T-helper 9 cell (primary cell): ENCODE measurements around the gene APOE.
A peak's percentile ranks its signal among the peaks of the same experiment; 100 is the strongest.
"Not testable (repeated sequence)": the region's sequence is repeated elsewhere in the genome, so short reads cannot be mapped to it uniquely, and the experiment has no call there.

ENCODE experiments used
- DNase-seq: peaks from one replicate; pipeline ENCODE4 v3.0.0-alpha.2; 2020

APOE gene

DNA sequence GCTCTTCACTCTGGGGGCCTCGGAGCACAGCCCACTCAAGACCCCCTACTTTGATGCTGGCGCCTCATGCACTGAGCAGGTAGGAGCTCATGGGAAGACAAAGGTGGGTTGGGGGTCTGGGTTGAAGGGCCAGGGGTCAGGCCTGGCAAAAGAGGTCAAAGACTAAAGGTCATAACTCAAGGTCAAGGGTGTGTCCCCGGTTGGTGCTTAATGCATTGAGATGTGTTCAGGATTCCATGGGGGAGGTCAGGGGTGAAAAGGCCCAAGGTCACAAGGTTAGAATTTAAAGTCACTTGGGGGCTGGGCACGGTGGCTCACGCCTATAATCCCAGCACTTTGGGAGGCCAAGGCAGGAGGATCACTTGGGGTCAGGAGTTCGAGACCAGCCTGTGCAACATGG is 19.5 kb upstream of the APOE start:
- no peak for DNase-seq

DNA sequence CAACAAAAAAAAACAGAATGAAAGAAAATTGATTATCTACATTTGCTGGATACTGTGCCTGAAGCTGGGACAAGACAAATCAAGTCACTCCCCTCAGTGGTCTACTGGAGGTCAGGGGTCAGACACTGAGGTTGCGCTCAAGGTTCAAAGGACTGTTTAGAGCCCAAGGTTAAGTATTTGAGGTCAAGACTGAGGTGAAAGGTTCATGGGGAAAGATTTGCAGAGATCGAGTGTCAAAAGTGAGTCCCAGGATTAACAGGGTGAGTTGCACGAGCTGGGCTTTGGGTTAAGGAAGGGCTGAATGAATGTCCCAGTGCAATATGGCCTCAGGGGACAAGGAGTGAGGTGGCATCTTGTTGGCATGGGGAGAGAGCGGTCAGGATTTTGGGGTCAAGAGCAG is 17.9 kb upstream of the APOE start:
- no peak for DNase-seq

DNA sequence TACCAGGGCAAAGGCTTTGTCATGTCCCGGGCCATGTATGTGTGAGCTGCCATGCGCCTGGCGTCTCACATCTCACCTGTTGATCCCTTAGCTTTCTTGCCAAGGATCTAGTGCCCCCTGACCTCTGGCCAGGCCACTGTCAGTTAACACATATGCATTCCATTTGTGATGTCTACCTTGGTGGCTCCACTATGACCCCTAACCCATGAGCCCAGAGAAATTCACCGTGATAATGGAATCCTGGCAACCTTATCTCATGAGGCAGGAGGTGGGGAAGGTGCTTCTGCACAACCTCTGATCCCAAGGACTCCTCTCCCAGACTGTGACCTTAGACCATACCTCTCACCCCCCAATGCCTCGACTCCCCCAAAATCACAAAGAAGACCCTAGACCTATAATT is 17.3 kb upstream of the APOE start:
- not testable (repeated sequence) for DNase-seq

DNA sequence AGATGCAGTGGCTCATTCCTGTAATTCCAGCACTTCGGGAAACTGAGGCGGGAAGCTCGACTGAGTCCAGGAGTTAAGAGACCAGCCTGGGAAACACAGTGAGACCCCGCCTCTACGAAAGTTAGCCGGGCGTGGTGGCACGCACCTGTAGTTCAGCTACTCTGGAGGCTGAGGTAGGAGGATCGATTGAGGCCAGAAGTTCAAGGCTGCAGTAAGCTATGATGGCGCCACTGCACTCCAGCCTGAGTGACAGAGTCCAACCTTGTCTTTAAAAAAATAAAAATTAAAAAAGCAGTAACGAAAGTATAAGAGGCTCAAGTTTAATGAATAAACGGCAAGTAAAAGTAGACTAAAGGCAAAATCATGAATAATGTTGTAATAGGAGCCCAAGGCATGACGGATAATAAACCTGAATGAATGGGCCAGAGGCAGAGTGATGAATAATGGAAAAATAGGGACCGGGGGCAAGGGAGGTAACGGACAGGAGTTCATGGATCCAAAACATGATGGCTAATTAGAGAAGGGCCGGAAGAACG is 15.7 kb upstream of the APOE start:
- DNase-seq = no peak

DNA sequence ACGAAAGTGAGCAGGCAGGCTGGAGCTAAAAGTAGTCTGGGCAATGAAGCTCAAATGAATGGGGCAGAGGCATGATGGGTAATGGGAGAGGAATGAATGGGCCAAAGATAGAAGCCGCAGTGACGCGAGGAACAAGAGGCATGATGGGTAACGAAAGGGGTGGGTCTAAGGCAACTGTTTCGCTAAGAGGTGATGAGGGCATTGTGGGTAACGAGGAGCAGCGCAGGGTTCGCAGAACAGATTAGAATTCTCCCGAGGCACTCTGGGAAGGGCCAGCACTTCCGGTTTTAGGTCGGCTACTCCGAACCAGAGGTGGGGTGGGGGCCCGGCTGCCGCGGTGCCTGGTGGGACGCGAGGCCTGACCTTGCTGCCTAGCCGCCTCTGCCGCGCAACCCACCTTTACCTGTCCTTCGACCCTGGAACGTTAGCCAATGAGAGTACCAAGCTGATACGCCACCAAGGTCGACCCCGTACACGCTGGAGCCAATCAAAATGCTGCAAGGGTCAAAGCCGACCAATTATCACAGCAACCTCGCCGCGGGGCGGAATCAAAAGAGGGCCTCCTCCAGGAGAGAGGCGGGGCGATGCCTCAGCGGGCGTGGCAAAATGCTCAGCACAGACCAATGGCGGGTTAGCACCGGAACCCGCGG is 15.1 kb upstream of the APOE start:
- DNase-seq = no peak

DNA sequence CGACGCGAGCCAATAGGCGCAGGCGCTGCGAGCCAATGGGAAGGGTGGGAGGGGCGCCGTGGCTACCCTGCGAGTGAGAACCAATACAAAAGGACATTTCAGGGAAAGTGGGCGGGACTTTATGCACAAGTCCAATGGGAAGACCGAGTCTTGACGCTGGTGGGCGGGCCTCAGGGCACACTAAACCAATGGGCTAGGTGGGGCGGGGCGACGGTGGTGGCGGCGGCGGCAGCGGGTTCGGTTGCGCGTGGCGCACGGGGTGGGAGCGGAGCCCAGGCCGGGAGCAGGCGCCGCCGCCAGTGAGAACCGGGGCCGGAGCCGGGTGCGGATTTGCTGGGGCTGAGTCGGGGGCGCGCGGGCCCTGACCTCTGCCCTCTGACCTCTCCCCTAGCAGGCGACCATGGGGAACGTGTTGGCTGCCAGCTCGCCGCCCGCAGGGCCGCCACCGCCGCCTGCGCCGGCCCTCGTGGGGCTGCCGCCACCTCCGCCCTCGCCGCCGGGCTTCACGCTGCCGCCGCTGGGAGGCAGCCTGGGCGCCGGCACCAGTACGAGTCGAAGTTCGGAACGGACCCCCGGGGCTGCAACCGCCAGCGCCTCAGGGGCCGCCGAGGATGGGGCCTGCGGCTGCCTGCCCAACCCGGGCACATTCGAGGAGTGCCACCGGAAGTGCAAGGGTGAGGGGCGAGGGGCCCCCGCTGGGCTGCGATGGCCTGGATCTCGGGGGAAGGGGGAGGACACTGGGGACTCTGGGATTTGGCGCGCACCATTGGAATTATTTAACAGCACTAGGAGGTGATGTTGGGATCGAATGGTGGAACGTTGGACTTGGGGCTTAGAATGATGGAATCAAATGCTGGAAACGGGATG is 14.3 kb upstream of the APOE start, which contains the start of gene TOMM40:
Gene TOMM40 (plus strand): TSS at position 239 of the 867 bp plus-strand sequence. CDS start 162 bp downstream, at position 401.
- DNase-seq = peak; percentile 99

DNA sequence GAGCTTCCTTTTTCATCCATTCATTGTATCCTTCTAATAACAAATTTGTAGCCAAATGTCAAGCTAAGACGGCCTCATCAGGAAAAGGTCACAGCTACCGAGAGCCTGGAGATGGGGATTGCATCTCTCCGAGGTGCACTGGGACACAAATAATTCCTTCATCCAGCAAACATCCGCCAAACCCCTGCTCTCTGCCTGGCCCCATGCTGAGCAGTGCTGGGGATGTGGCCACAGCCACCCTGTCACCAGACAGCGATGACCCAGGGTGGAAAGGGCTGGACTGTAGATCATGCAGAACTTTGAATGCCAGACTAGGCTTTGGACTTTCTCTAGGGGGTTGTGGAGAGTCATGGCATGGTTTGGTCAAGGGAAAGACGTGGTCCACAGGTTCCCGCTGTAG is 12.7 kb upstream of the APOE start:
- DNase-seq = no peak

DNA sequence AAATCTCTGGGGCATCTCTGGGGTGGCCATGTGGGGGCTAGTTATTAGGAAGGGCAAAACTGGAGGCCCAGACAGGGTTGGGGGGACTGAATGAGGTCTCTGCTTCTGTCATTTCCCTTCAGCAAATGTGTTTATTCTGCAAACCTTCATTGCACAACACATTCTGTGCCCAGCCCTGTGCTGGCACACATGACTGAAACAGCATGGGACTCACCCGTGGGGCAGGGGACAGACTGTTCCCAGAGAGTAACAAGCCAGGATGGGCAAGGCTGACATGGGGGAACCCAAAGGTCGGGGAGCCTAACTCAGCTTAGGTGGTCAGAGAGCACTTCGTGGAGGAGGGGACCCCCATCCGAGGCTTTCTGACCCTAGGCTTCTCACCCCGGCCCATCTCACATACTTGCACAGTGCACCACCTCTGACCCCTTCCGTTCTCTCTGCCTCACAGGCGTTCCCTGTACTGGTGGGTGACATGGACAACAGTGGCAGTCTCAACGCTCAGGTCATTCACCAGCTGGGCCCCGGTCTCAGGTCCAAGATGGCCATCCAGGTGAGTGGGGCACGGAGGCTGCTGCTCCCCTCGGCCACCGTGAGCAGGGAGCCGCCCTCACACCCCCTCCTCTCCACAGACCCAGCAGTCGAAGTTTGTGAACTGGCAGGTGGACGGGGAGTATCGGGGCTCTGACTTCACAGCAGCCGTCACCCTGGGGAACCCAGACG is 12.1 kb upstream of the APOE start:
- no peak for DNase-seq

DNA sequence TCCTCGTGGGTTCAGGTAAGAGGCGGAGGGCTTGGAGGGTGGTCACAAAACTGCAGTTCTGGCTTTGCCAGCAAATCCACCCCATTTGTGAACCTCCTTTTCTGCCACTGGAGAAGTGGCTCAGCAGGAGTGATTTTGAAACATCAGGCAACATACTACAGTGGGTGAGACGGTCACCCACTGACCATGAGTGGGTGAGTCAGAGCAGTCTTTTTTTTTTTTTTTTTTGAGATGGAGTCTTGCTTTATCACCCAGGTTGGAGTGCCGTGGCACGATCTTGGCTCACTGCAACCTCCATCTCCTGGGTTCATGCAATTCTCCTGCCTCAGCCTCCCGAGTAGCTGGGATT is 11.6 kb upstream of the APOE start:
- DNase-seq = no peak

DNA sequence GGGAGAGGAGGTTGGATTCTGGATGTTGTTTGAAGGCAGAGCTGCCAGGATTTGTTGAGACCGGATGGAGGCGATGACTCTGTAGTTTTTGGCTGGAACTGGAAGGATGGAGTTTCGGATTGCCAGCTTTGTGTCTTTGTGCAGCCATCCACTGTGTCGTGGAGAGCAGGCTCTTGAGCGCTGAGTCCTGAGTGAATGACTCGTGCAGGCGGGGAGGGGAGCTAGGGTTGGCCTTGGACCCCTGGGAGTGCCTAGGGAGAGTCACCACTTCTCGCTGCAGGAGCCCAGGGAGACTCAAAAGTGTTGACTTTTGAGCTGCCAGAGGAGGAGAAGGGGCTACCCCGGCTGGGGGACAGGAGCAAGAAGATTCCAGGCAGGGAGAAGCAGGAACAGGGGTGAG is 10.7 kb upstream of the APOE start:
- DNase-seq = no peak

DNA sequence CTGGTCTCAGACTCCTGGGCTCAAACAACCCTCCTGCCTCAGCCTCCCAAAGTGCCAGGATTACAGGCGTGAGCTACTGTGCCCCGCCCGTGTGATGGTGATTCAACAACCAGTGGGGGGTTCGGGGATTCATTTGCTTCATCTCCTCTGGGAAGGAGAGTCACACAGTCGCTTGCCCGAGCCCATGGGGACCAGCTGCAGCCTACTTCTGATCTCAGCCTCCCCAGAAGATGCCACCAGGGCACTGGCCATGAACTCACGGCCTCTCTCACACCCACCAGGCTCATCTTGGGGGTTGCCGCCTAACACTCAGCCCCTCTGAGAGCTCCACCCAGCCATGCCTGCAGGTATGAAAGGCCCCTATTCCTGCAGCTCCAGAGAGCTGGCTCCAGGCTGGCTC is 7.8 kb upstream of the APOE start:
- no peak for DNase-seq

DNA sequence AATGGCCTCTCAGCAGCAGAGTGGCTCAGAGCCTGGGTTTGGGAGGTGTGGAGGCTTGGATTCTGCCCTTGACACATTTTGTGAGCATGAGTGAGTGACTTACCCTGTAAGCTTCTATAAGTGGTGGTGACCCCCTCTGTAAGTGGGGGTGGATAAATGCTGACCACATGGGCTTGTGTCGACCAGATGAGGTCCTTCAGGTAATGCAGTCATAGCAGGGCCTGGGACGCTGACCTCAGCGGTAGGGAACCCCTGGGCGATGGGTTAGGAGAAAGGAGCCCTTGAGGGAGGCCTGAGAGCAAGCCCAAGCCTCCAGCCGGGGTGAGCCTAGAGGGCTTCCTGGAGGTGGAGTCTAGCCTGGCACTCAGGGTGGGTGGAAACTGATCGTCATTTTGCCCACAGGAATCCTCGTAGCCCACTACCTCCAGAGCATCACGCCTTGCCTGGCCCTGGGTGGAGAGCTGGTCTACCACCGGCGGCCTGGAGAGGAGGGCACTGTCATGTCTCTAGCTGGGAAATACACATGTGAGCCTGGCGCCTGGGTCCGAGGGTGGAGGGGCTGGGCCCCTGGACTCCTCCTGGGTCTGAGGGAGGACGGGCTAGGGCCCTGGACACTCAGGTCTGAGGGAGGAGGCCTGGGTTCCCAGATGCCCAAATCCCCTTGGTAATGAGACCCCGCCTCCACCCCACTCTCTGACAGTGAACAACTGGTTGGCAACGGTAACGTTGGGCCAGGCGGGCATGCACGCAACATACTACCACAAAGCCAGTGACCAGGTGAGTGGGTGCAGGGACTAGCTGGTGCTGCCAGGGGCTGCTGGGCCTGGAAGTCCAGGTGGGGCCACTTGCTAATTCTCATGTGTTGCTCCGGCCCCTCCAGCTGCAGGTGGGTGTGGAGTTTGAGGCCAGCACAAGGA is 5.0 kb upstream of the APOE start:
- no peak for DNase-seq

DNA sequence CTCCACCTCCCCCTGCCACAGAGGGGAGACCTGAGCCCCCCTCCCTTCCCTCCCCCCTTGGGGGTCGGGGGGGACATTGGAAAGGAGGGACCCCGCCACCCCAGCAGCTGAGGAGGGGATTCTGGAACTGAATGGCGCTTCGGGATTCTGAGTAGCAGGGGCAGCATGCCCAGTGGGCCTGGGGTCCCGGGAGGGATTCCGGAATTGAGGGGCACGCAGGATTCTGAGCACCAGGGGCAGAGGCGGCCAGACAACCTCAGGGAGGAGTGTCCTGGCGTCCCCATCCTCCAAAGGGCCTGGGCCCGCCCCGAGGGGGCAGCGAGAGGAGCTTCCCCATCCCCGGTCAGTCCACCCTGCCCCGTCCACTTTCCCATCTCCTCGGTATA is 2.4 kb upstream of the APOE start:
- no peak for DNase-seq

DNA sequence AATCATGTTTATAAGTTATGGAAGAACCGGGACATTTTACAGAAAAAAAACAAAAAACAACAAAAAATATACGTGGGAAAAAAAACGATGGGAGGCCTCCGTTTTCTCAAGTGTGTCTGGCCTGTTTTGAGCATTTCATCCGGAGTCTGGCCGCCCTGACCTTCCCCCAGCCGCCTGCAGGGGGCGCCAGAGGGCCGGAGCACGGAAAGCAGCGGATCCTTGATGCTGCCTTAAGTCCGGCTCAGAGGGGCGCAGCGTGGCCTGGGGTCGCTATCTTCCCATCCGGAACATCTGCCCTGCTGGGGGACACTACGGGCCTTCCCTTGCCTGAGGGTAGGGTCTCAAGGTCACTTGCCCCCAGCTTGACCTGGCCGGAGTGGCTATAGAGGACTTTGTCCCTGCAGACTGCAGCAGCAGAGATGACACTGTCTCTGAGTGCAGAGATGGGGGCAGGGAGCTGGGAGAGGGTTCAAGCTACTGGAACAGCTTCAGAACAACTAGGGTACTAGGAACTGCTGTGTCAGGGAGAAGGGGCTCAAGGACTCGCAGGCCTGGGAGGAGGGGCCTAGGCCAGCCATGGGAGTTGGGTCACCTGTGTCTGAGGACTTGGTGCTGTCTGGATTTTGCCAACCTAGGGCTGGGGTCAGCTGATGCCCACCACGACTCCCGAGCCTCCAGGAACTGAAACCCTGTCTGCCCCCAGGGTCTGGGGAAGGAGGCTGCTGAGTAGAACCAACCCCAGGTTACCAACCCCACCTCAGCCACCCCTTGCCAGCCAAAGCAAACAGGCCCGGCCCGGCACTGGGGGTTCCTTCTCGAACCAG is 1.8 kb upstream of the APOE start:
- peak; percentile 77 for DNase-seq

DNA sequence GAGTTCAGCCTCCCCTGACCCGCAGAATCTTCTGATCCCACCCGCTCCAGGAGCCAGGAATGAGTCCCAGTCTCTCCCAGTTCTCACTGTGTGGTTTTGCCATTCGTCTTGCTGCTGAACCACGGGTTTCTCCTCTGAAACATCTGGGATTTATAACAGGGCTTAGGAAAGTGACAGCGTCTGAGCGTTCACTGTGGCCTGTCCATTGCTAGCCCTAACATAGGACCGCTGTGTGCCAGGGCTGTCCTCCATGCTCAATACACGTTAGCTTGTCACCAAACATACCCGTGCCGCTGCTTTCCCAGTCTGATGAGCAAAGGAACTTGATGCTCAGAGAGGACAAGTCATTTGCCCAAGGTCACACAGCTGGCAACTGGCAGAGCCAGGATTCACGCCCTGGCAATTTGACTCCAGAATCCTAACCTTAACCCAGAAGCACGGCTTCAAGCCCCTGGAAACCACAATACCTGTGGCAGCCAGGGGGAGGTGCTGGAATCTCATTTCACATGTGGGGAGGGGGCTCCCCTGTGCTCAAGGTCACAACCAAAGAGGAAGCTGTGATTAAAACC is 1.1 kb upstream of the APOE start:
- no peak for DNase-seq

DNA sequence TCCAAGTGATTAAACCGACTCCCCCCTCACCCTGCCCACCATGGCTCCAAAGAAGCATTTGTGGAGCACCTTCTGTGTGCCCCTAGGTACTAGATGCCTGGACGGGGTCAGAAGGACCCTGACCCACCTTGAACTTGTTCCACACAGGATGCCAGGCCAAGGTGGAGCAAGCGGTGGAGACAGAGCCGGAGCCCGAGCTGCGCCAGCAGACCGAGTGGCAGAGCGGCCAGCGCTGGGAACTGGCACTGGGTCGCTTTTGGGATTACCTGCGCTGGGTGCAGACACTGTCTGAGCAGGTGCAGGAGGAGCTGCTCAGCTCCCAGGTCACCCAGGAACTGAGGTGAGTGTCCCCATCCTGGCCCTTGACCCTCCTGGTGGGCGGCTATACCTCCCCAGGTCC is 2.0 kb downstream of the APOE start:
- DNase-seq = no peak

DNA sequence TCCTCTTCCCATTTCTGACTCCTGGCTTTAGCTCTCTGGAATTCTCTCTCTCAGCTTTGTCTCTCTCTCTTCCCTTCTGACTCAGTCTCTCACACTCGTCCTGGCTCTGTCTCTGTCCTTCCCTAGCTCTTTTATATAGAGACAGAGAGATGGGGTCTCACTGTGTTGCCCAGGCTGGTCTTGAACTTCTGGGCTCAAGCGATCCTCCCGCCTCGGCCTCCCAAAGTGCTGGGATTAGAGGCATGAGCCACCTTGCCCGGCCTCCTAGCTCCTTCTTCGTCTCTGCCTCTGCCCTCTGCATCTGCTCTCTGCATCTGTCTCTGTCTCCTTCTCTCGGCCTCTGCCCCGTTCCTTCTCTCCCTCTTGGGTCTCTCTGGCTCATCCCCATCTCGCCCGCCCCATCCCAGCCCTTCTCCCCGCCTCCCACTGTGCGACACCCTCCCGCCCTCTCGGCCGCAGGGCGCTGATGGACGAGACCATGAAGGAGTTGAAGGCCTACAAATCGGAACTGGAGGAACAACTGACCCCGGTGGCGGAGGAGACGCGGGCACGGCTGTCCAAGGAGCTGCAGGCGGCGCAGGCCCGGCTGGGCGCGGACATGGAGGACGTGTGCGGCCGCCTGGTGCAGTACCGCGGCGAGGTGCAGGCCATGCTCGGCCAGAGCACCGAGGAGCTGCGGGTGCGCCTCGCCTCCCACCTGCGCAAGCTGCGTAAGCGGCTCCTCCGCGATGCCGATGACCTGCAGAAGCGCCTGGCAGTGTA is 2.7 kb downstream of the APOE start:
- DNase-seq = no peak

DNA sequence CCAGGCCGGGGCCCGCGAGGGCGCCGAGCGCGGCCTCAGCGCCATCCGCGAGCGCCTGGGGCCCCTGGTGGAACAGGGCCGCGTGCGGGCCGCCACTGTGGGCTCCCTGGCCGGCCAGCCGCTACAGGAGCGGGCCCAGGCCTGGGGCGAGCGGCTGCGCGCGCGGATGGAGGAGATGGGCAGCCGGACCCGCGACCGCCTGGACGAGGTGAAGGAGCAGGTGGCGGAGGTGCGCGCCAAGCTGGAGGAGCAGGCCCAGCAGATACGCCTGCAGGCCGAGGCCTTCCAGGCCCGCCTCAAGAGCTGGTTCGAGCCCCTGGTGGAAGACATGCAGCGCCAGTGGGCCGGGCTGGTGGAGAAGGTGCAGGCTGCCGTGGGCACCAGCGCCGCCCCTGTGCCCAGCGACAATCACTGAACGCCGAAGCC is 3.3 kb downstream of the APOE start:
- DNase-seq = no peak

DNA sequence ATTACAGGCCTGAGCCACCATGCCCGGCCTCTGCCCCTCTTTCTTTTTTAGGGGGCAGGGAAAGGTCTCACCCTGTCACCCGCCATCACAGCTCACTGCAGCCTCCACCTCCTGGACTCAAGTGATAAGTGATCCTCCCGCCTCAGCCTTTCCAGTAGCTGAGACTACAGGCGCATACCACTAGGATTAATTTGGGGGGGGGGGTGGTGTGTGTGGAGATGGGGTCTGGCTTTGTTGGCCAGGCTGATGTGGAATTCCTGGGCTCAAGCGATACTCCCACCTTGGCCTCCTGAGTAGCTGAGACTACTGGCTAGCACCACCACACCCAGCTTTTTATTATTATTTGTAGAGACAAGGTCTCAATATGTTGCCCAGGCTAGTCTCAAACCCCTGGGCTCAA is 4.2 kb downstream of the APOE start:
- DNase-seq = no peak

DNA sequence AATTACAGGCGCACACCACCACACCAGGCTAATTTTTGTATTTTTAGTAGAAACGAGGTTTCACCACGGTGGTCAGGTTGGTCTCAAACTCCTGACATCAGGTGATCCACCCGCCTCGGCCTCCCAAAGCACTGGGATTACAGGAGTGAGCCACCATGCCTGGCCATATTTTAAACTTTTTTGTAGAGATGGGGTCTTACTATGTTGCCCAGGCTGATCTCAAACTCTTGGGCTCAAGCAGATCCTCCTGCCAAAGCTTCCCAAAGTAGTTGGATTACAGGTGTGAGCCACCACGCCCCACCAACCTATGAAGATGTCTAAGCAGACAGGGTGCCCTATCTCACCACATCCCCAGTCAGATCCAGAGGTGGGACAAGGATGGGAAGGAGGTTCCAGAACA is 6.3 kb downstream of the APOE start:
- not testable (repeated sequence) for DNase-seq
